Right lobe of liver (tissue), 6 donors: Measurements from ENCODE around the gene LDLRAD4. TPM values are rescaled to one million over a fixed set of nuclear protein-coding genes. Genes with fewer than 3 reads are reported as not detected.

Source experiments
- ATAC-seq, 4 donors: fragments of 200-7000 bp; cut with Tn5 transposase; one replicate each; pipeline ENCODE4 v1.9.1; 2020; ENCODE audit warnings: mild to moderate bottlenecking in 4 of 4, moderate library complexity in 4 of 4
- DNase-seq, 3 donors: peaks; one replicate each; pipeline ENCODE4 v3.0.0-alpha.2; 2020
- H3K27ac ChIP-seq, 3 donors: fragments of 200-600 bp; one replicate each; pipeline ENCODE4 v1.8.0; 2022
- H3K27me3 ChIP-seq, 2 donors: fragments of 200-600 bp; one replicate each; pipeline ENCODE4 v1.8.0; 2022
- H3K36me3 ChIP-seq, 4 donors: fragments of 200-600 bp; sonication (generic) in 1 of 4; one replicate each; pipeline versions ENCODE4 v1.5.1 to v1.8.0; 2017 to 2022; ENCODE audit warnings: control low read depth in 1 of 4
- H3K4me1 ChIP-seq, 4 donors: fragments of 200-600 bp; sonication (generic) in 1 of 4; one replicate each; pipeline versions ENCODE4 v1.5.1 to v1.8.0; 2017 to 2022; ENCODE audit warnings: control low read depth in 1 of 4
- H3K4me3 ChIP-seq, 3 donors: fragments of 200-600 bp; one replicate each; pipeline ENCODE4 v1.8.0; 2022
- H3K9me3 ChIP-seq, 4 donors: fragments of 200-600 bp; sonication (generic) in 1 of 4; one replicate each; pipeline versions ENCODE4 v1.5.1 to v1.8.0; 2017 to 2022; ENCODE audit warnings: control low read depth in 1 of 4
- CTCF ChIP-seq, 4 donors: fragments of 200-600 bp in 3 of 4; fragments of 450-650 bp in 1 of 4; IDR thresholded peaks; one replicate each; pipeline versions ENCODE4 v1.5.1 to v1.8.0; 2016 to 2022; ENCODE audit warnings: antibody characterized with exemption in 4 of 4, mild to moderate bottlenecking in 2 of 4
- POLR2A ChIP-seq: fragments of 450-650 bp; IDR thresholded peaks from one replicate; pipeline ENCODE4 v1.6.1; 2017; ENCODE audit warnings: antibody characterized with exemption, mild to moderate bottlenecking
- WGBS: methylation state at CpG from one replicate; pipeline ENCODE4 v1.1.6; 2018; ENCODE audit warnings: low coverage, low lambda C conversion rate; ENCODE audit not compliant: insufficient coverage; ENCODE audit errors: missing lambda C conversion rate; 5-methylcytosine and 5-hydroxymethylcytosine counted together
- intact Hi-C, 2 donors: fragments of 100-400 bp; cut with DNase I; formaldehyde crosslinking; loops; one replicate each; pipeline versions ENCODE4 v1.11.2 to v1.14.1; 2022
- total RNA-seq, 6 experiments: library from RNA; depleted of rRNA in 2 of 6; stranded (reverse); fragments of >200 nt in 2 of 6; fragmentation: NEBNext Ultra II Directional in 3 of 6; extraction: Animal tissue kit (Norgen Biotek cat#: 25700) in 3 of 6; gene quantifications; one replicate each; pipeline versions ENCODE4 v1.1.0 to v1.2.4, GENCODE V29; 2016 to 2023
- donor health status: DM: no; HTN: yes; CAD: no.
- donor health status: DM: no; HTN: no; CAD: no.
- donor health status: DM: no; HTN: no; CAD: no.
- donor health status: DM: no; HTN: yes; CAD: no.
- donor health status: DM: no; HTN: yes; CAD: no.

The LDLRAD4 gene
- total RNA-seq, 6 experiments from 2014 or later: 10.6 to 66.4 (median 18.7) TPM

- Histone ChIP-seq H3K4me1 (peaks cover 0 to 17% (median 3%) of the 10 kb centered on the region in 4 donors), H3K27ac (no peak overlapping the region), H3K27me3 (no peaks in the 10 kb centered on the region), H3K36me3 (no peaks in the 10 kb centered on the region), H3K4me3 (no peak overlapping the region), H3K9me3 (no peaks in the 10 kb centered on the region)
- no peak for ATAC-seq
- WGBS: 95% methylated on average over 11 of the region's 13 CpGs
- DNase-seq: peak in 1 of 3 donors; percentile 21
- TF ChIP-seq CTCF (IDR thresholded peaks at IDR 0.05) (no peak), POLR2A (no peak)
- intact Hi-C loops: no loop called here
Measured at GRCh38 chr18:13241893-13242175, 23.3 kb downstream of the LDLRAD4 start.

- TF ChIP-seq CTCF (IDR thresholded peaks at IDR 0.05) (no peak), POLR2A (no peak)
- WGBS: 88% methylated on average over 5 of the region's 5 CpGs
- ATAC-seq (no peak), DNase-seq (peak in 2 of 3 donors; percentile 12 to 30)
- intact Hi-C loops: no loop called here
- H3K4me1 ChIP-seq: peaks cover 0 to 25% (median 3%) of the 10 kb centered on the region in 4 donors
- H3K27ac ChIP-seq: no peak overlapping the region
- H3K4me3 ChIP-seq: no peak overlapping the region
- H3K27me3 ChIP-seq: no peaks in the 10 kb centered on the region
- H3K36me3 ChIP-seq: no peaks in the 10 kb centered on the region
- no peaks in the 10 kb centered on the region for H3K9me3 ChIP-seq
Measured at GRCh38 chr18:13242797-13243196, 24.2 kb downstream of the LDLRAD4 start.

- no peak for ATAC-seq
- H3K9me3 ChIP-seq: no peaks in the 10 kb centered on the region
- DNase-seq: peak in 2 of 3 donors; percentile 17 to 24
- no peaks in the 10 kb centered on the region for H3K36me3 ChIP-seq
- no peak overlapping the region for H3K4me3 ChIP-seq
- WGBS: 93% methylated on average over 9 of the region's 9 CpGs
- H3K27me3 ChIP-seq: no peaks in the 10 kb centered on the region
- TF ChIP-seq CTCF (IDR thresholded peaks at IDR 0.05) (no peak), POLR2A (no peak)
- H3K27ac ChIP-seq: no peak overlapping the region
- H3K4me1 ChIP-seq: peaks cover 0 to 25% (median 3%) of the 10 kb centered on the region in 4 donors
- intact Hi-C loops: no loop called here
Measured at GRCh38 chr18:13243363-13243762, 24.8 kb downstream of the LDLRAD4 start.

GRCh38 chr18:13244135-13244534 is 25.6 kb downstream of the LDLRAD4 start:
- Histone ChIP-seq H3K4me3 (no peak overlapping the region), H3K4me1 (peaks cover 0 to 24% (median 3%) of the 10 kb centered on the region in 4 donors), H3K36me3 (no peaks in the 10 kb centered on the region), H3K9me3 (no peaks in the 10 kb centered on the region), H3K27ac (no peak overlapping the region), H3K27me3 (no peaks in the 10 kb centered on the region)
- no peak for TF ChIP-seq POLR2A
- DNase-seq (no peak), ATAC-seq (no peak)
- intact Hi-C loops: no loop called here
- 45% methylated on average over 1 of the region's 1 CpG for WGBS

GRCh38 chr18:13245481-13246000 is 27.0 kb downstream of the LDLRAD4 start:
- no peak for TF ChIP-seq CTCF (IDR thresholded peaks at IDR 0.05)
- no peak for TF ChIP-seq POLR2A
- 70% methylated on average over 6 of the region's 6 CpGs for WGBS
- no peak for ATAC-seq

More at GRCh38 chr18:13245481-13246000, 27.0 kb downstream of the LDLRAD4 start:
- DNase-seq: peak in 1 of 3 donors; percentile 20
- no peaks in the 10 kb centered on the region for H3K9me3 ChIP-seq
- H3K36me3 ChIP-seq: no peaks in the 10 kb centered on the region
- H3K27ac ChIP-seq: peak overlapping the region in 1 of 3 donors; percentile 37
- H3K4me3 ChIP-seq: no peak overlapping the region
- peaks cover 0 to 16% (median 3%) of the 10 kb centered on the region in 4 donors for H3K4me1 ChIP-seq
- H3K27me3 ChIP-seq: no peaks in the 10 kb centered on the region
- intact Hi-C loops: no loop called here
